Activated T-cell treated with anti-CD3 and anti-CD28 coated beads, Interleukin-2, amount 50 U/mL, for 72 hours (primary cell): ENCODE results near the gene NFYA. TPM values are rescaled to one million over a fixed set of nuclear protein-coding genes. Genes with fewer than 3 reads are reported as not detected.

Experiments
- ATAC-seq, 2 donors: fragments of 150-1000 bp; cut with Tn5 transposase; replicated peaks in 1 of 2; 2 replicates each; pipeline ENCODE4 v1.10.0; 2021; ENCODE audit warnings: moderate library complexity in 2 of 2, mild to moderate bottlenecking in 1 of 2
- DNase-seq, 2 donors: peaks; one replicate each; pipeline ENCODE4 v3.0.0; 2021 to 2022; ENCODE audit warnings: mixed read lengths in 1 of 2
- H3K27ac Mint-ChIP-seq: one replicate; pipeline ENCODE4 v1.8.0; 2022; ENCODE audit warnings: mild to moderate bottlenecking, moderate library complexity, mixed read lengths
- H3K27me3 Mint-ChIP-seq: one replicate; pipeline ENCODE4 v1.8.0; 2022; ENCODE audit warnings: low read depth, mixed read lengths
- H3K36me3 Mint-ChIP-seq, 2 donors: one replicate each; pipeline ENCODE4 v1.8.0; 2022; ENCODE audit warnings: mixed read lengths in 2 of 2, mild to moderate bottlenecking in 1 of 2; ENCODE audit not compliant: insufficient read depth in 2 of 2
- H3K4me1 Mint-ChIP-seq: one replicate; pipeline ENCODE4 v1.8.0; 2022; ENCODE audit warnings: low read depth, mixed read lengths
- H3K4me3 Mint-ChIP-seq, 2 donors: one replicate each; pipeline ENCODE4 v1.8.0; 2022; ENCODE audit warnings: mild to moderate bottlenecking in 2 of 2, mixed read lengths in 2 of 2, moderate library complexity in 2 of 2
- H3K9me3 Mint-ChIP-seq, 2 donors: one replicate each; pipeline ENCODE4 v1.8.0; 2022; ENCODE audit warnings: mixed read lengths in 2 of 2
- total RNA-seq, 2 donors: library from RNA; stranded (reverse); gene quantifications; one replicate each; pipeline ENCODE4 v1.2.3, GENCODE V29; 2022

The NFYA gene
- total RNA-seq, 2 donors from 2014 or later: 32.4 to 34.4 TPM

GRCh38 chr6:41066867-41067304, 5.9 kb upstream of the NFYA start:
- H3K9me3 Mint-ChIP-seq: no peaks in the 10 kb centered on the region
- peaks cover 12 to 26% of the 10 kb centered on the region in 2 donors for H3K36me3 Mint-ChIP-seq
- ATAC-seq (no peak), DNase-seq (peak; percentile 60 to 61)
- H3K27ac Mint-ChIP-seq: peak overlapping the region; percentile 64
- peaks cover 17% of the 10 kb centered on the region for H3K4me1 Mint-ChIP-seq
- peak overlapping the region in 1 of 2 donors; percentile 3 for H3K4me3 Mint-ChIP-seq
- no peaks in the 10 kb centered on the region for H3K27me3 Mint-ChIP-seq

- H3K36me3 Mint-ChIP-seq: peaks cover 16 to 18% of the 10 kb centered on the region in 2 donors
- peak overlapping the region; percentile 95 for H3K27ac Mint-ChIP-seq
Measured at GRCh38 chr6:41071501-41071922, 1.3 kb upstream of the NFYA start.

GRCh38 chr6:41071923-41072835, 595 bp upstream of the NFYA start, which contains the start of gene OARD1:
TSS of gene OARD1 (minus strand) at chr6:41072356. CDS start at chr6:41071634, 722 bp downstream.
- Mint-ChIP-seq H3K9me3 (no peaks in the 10 kb centered on the region), H3K36me3 (peaks cover 12 to 13% of the 10 kb centered on the region in 2 donors), H3K4me1 (peaks cover 45% of the 10 kb centered on the region), H3K27ac (peak within 1 kb of the TSS; percentile 95), H3K4me3 (peak within 1 kb of the TSS; percentile 94 to 97), H3K27me3 (no peaks in the 10 kb centered on the region)
- ATAC-seq: peak; percentile 78 to 82
- DNase-seq: peak; percentile 100

More at GRCh38 chr6:41071501-41071922, 1.3 kb upstream of the NFYA start:
- Mint-ChIP-seq H3K4me3 (peak overlapping the region; percentile 94 to 97), H3K27me3 (no peaks in the 10 kb centered on the region), H3K4me1 (peaks cover 45% of the 10 kb centered on the region), H3K9me3 (no peaks in the 10 kb centered on the region)
- DNase-seq: peak in 1 of 2 donors; percentile 83
- no peak for ATAC-seq

- Mint-ChIP-seq H3K4me3 (peak overlapping the region; percentile 93 to 98), H3K4me1 (peaks cover 48% of the 10 kb centered on the region), H3K36me3 (peaks cover 5 to 8% of the 10 kb centered on the region in 2 donors), H3K27me3 (no peaks in the 10 kb centered on the region), H3K27ac (peak overlapping the region; percentile 97), H3K9me3 (no peaks in the 10 kb centered on the region)
- ATAC-seq (peak; percentile 18 to 32), DNase-seq (peak; percentile 88)
Measured at GRCh38 chr6:41073203-41073967, 611 bp downstream of the NFYA start.

GRCh38 chr6:41073968-41074691, 1.4 kb downstream of the NFYA start:
- H3K36me3 Mint-ChIP-seq: peaks cover 5 to 10% of the 10 kb centered on the region in 2 donors
- H3K4me1 Mint-ChIP-seq: peaks cover 53% of the 10 kb centered on the region
- peak in 1 of 2 donors; percentile 7 for DNase-seq

GRCh38 chr6:41074692-41075436, 2.1 kb downstream of the NFYA start:
- Mint-ChIP-seq H3K36me3 (peaks cover 9 to 10% of the 10 kb centered on the region in 2 donors), H3K27me3 (no peaks in the 10 kb centered on the region), H3K27ac (peak overlapping the region; percentile 97), H3K4me1 (peaks cover 58% of the 10 kb centered on the region), H3K4me3 (peak overlapping the region; percentile 93 to 98), H3K9me3 (no peaks in the 10 kb centered on the region)
- DNase-seq (no peak), ATAC-seq (no peak)

More at GRCh38 chr6:41073968-41074691, 1.4 kb downstream of the NFYA start:
- no peak for ATAC-seq
- H3K27me3 Mint-ChIP-seq: no peaks in the 10 kb centered on the region
- H3K4me3 Mint-ChIP-seq: peak overlapping the region; percentile 93 to 98
- H3K9me3 Mint-ChIP-seq: no peaks in the 10 kb centered on the region
- peak overlapping the region; percentile 97 for H3K27ac Mint-ChIP-seq

- DNase-seq (no peak), ATAC-seq (no peak)
- H3K9me3 Mint-ChIP-seq: no peaks in the 10 kb centered on the region
- peaks cover 62% of the 10 kb centered on the region for H3K4me1 Mint-ChIP-seq
- no peaks in the 10 kb centered on the region for H3K27me3 Mint-ChIP-seq
- peak overlapping the region; percentile 93 to 98 for H3K4me3 Mint-ChIP-seq
- H3K27ac Mint-ChIP-seq: peak overlapping the region; percentile 79
- peaks cover 10 to 17% of the 10 kb centered on the region in 2 donors for H3K36me3 Mint-ChIP-seq
Measured at GRCh38 chr6:41075651-41076626, 3.2 kb downstream of the NFYA start.

- H3K4me1 Mint-ChIP-seq: peaks cover 67% of the 10 kb centered on the region
- H3K36me3 Mint-ChIP-seq: peaks cover 7 to 19% of the 10 kb centered on the region in 2 donors
- ATAC-seq: no peak
- no peaks in the 10 kb centered on the region for H3K9me3 Mint-ChIP-seq
- no peaks in the 10 kb centered on the region for H3K27me3 Mint-ChIP-seq
- peak overlapping the region; percentile 4 for H3K27ac Mint-ChIP-seq
- no peak for DNase-seq
- no peak overlapping the region for H3K4me3 Mint-ChIP-seq
Measured at GRCh38 chr6:41077536-41077935, 4.8 kb downstream of the NFYA start.

GRCh38 chr6:41078101-41078500, 5.3 kb downstream of the NFYA start:
- H3K27ac Mint-ChIP-seq: no peak overlapping the region
- no peak overlapping the region for H3K4me3 Mint-ChIP-seq
- H3K4me1 Mint-ChIP-seq: peaks cover 71% of the 10 kb centered on the region
- H3K36me3 Mint-ChIP-seq: peaks cover 7 to 20% of the 10 kb centered on the region in 2 donors
- ATAC-seq (no peak), DNase-seq (no peak)
- no peaks in the 10 kb centered on the region for H3K9me3 Mint-ChIP-seq
- H3K27me3 Mint-ChIP-seq: no peaks in the 10 kb centered on the region

- Mint-ChIP-seq H3K36me3 (peaks cover 2 to 16% of the 10 kb centered on the region in 2 donors), H3K27me3 (no peaks in the 10 kb centered on the region), H3K27ac (peak overlapping the region; percentile 85), H3K9me3 (no peaks in the 10 kb centered on the region), H3K4me3 (peak overlapping the region in 1 of 2 donors; percentile 8), H3K4me1 (peaks cover 73% of the 10 kb centered on the region)
- no peak for DNase-seq
- ATAC-seq: no peak
Measured at GRCh38 chr6:41079080-41079479, 6.3 kb downstream of the NFYA start.

GRCh38 chr6:41080621-41081020, 7.8 kb downstream of the NFYA start:
- H3K27ac Mint-ChIP-seq: peak overlapping the region; percentile 94
- peak overlapping the region; percentile 64 to 76 for H3K4me3 Mint-ChIP-seq
- ATAC-seq (peak; percentile 29 to 64), DNase-seq (peak in 1 of 2 donors; percentile 12)
- peaks cover 3 to 15% of the 10 kb centered on the region in 2 donors for H3K36me3 Mint-ChIP-seq
- H3K27me3 Mint-ChIP-seq: no peaks in the 10 kb centered on the region
- peaks cover 57% of the 10 kb centered on the region for H3K4me1 Mint-ChIP-seq
- no peaks in the 10 kb centered on the region for H3K9me3 Mint-ChIP-seq
